Measurements from ENCODE around the gene TMEM198.

DNA sequence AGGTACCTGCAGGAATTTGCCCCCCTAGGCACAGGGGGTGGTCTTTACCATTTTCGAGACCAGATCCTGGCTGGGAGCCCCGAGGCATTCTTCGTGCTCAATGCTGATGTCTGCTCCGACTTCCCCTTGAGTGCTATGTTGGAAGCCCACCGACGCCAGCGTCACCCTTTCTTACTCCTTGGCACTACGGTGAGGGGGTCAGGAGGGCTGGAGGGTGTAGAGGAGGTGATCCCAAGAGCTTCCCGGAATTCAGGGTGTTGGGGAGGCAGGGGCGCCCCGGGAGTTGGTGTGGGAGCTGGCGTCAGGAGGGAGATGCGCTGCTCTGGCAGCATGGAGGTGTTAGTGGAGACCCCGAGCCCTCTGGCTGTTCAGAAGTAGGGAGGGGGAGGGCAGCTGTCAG, 42.0 kb upstream of the TMEM198 start:
- TF ChIP-seq, protein P1, sequence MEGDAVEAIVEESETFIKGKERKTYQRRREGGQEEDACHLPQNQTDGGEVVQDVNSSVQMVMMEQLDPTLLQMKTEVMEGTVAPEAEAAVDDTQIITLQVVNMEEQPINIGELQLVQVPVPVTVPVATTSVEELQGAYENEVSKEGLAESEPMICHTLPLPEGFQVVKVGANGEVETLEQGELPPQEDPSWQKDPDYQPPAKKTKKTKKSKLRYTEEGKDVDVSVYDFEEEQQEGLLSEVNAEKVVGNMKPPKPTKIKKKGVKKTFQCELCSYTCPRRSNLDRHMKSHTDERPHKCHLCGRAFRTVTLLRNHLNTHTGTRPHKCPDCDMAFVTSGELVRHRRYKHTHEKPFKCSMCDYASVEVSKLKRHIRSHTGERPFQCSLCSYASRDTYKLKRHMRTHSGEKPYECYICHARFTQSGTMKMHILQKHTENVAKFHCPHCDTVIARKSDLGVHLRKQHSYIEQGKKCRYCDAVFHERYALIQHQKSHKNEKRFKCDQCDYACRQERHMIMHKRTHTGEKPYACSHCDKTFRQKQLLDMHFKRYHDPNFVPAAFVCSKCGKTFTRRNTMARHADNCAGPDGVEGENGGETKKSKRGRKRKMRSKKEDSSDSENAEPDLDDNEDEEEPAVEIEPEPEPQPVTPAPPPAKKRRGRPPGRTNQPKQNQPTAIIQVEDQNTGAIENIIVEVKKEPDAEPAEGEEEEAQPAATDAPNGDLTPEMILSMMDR (IDR thresholded peaks at IDR 0.05; ENCODE audit: poor library complexity): no peak
- TF ChIP-seq EZH2 (IDR thresholded peaks at IDR 0.05; ENCODE audit: borderline replicate concordance): no peak
